ENCODE measurements around the gene CSNK1A1L. TPM values are rescaled to one million over a fixed set of nuclear protein-coding genes. Genes with fewer than 3 reads are reported as not detected.

Gene CSNK1A1L
- total and polyA plus RNA-seq, 2 of the 8 experiments (the other 6 are each of a cell fraction or from before 2014, with no cell fraction given) = not detected

GRCh38 chr13:37141011-37141410 is 35.5 kb upstream of the CSNK1A1L start:
- no peaks in the 10 kb centered on the region for H3K79me1 ChIP-seq (ENCODE audit: low read depth, low read length)
- CTCF ChIA-PET (ENCODE audit: partially characterized antibody) = no interaction called here
- no peak overlapping the region for H2BK12ac ChIP-seq (ENCODE audit: low read depth, low read length)
- no peak overlapping the region for H2BK5ac ChIP-seq (ENCODE audit: low read depth, low read length)
- no peak overlapping the region for H4K91ac ChIP-seq (replicated peaks; ENCODE audit: insufficient read length, low read length)
- no peak overlapping the region for H2BK120ac ChIP-seq (replicated peaks; ENCODE audit: low read depth, low read length)
- H3K56ac ChIP-seq (replicated peaks; ENCODE audit: insufficient read length, low read depth, low read length) = no peak overlapping the region
- H3K14ac ChIP-seq (ENCODE audit: insufficient read length) = no peak overlapping the region
- H3K18ac ChIP-seq (ENCODE audit: extremely low read depth, low read length) = no peak overlapping the region
- no peak for FAIRE-seq
- no peak overlapping the region for H2BK20ac ChIP-seq (ENCODE audit: low read length)
- no peak overlapping the region for H3K4me2 ChIP-seq (ENCODE audit: insufficient read depth in 1 of 2, low read depth in 2 of 2, low read length in 2 of 2)
- H3K4me1 ChIP-seq (replicated peaks in 1 of 4; ENCODE audit: control insufficient read depth in 3 of 4, insufficient read depth in 4 of 4, low read length in 3 of 4) = no peaks in the 10 kb centered on the region
- no peaks in the 10 kb centered on the region for H3K23me2 ChIP-seq (ENCODE audit: low read depth, low read length)
- no peak overlapping the region for H4K5ac ChIP-seq (ENCODE audit: insufficient read length, low read depth, low read length)
- H2AFZ ChIP-seq (ENCODE audit: low read length) = no peak overlapping the region
- H3K79me2 ChIP-seq (ENCODE audit: control insufficient read depth in 1 of 2, insufficient read depth in 2 of 2, low read length in 2 of 2) = no peaks in the 10 kb centered on the region
- H3K27me3 ChIP-seq (replicated peaks in 1 of 4; ENCODE audit: control insufficient read depth in 3 of 4, extremely low read depth in 1 of 4, insufficient read depth in 3 of 4, low read length in 3 of 4) = no peaks in the 10 kb centered on the region
- H3K4me3 ChIP-seq (ENCODE audit: extremely low read depth in 1 of 4, insufficient read depth in 2 of 4, low read depth in 3 of 4, low read length in 4 of 4) = no peak overlapping the region
- no peak for DNase-seq (ENCODE audit: low read depth in 1 of 2, low spot score in 2 of 2)
- WGBS, 2 experiments (ENCODE audit: extremely low coverage in 1 of 2, insufficient coverage in 1 of 2, insufficient read length in 1 of 2, insufficient replicate concordance in 2 of 2, low coverage in 1 of 2, low lambda C conversion rate in 2 of 2, missing lambda C conversion rate in 1 of 2) = 79% methylated on average over 1 of the region's 1 CpG; no CpG with 5 or more reads in 1 of the 2 experiments
- H2BK15ac ChIP-seq (ENCODE audit: low read length) = no peak overlapping the region
- H3K23ac ChIP-seq (ENCODE audit: insufficient read length) = no peak overlapping the region
- no peak overlapping the region for H4K8ac ChIP-seq (ENCODE audit: extremely low read depth, insufficient read depth, low read length)
- H3K4ac ChIP-seq (replicated peaks; ENCODE audit: insufficient read length, low read depth, low read length) = no peak overlapping the region
- no peak overlapping the region for H3K27ac ChIP-seq (ENCODE audit: low read depth, low read length)
- POLR2A ChIA-PET (ENCODE audit: partially characterized antibody) = no interaction called here
- no peak overlapping the region for H2AK5ac ChIP-seq (ENCODE audit: low read depth, low read length)
- no peaks in the 10 kb centered on the region for H4K20me1 ChIP-seq (replicated peaks in 1 of 2; ENCODE audit: control insufficient read depth in 1 of 2, insufficient read depth in 2 of 2, low read length in 2 of 2)
- no peaks in the 10 kb centered on the region for H3K36me3 ChIP-seq (ENCODE audit: control insufficient read depth in 2 of 4, insufficient read depth in 4 of 4, low read length in 3 of 4)
- no peaks in the 10 kb centered on the region for H3K9me3 ChIP-seq (ENCODE audit: insufficient read depth in 2 of 2, low read depth in 1 of 2, low read length in 1 of 2)
- H3K9ac ChIP-seq (replicated peaks in 1 of 4; ENCODE audit: extremely low read depth in 1 of 4, low read depth in 3 of 4, low read length in 3 of 4) = no peak overlapping the region
- TF ChIP-seq POU5F1 (IDR thresholded peaks at IDR 0.05; ENCODE audit: low read depth, low read length) (no peak), HDAC6 (IDR thresholded peaks at IDR 0.05; ENCODE audit: low read depth, low read length) (no peak), TCF12 (IDR thresholded peaks at IDR 0.05; ENCODE audit: low read depth, low read length) (no peak)

Measured in H1 (cell line).